K562 (cell line): Measurements from ENCODE around the gene NR2F2. TPM values are rescaled to one million over a fixed set of nuclear protein-coding genes. Genes with fewer than 3 reads are reported as not detected.

Source experiments
- ATF3 ChIP-seq, 2 experiments: fragments of 450-650 bp in 1 of 2; sonication (generic) in 1 of 2; formaldehyde crosslinking in 1 of 2; IDR thresholded peaks in 1 of 2; conservative IDR thresholded peaks in 1 of 2; 2 replicates each; pipeline versions ENCODE4 v1.6.1 to v1.8.1; 2016 to 2023; ENCODE audit warnings: mild to moderate bottlenecking in 2 of 2, moderate library complexity in 2 of 2, inconsistent platforms in 1 of 2, missing genetic modification reagents in 1 of 2
- CEBPG ChIP-seq, 3 experiments: fragments of 200-800 bp in 1 of 3; sonication (Bioruptor generic) in 1 of 3; sonication (generic) in 1 of 3; formaldehyde crosslinking in 1 of 3; IDR thresholded peaks in 2 of 3; conservative IDR thresholded peaks in 1 of 3; 2 replicates each; pipeline versions ENCODE4 v1.6.1 to v1.8.0; 2016 to 2022; ENCODE audit warnings: missing compliant biosample characterization in 2 of 3, missing genetic modification characterization in 2 of 3, mild to moderate bottlenecking in 1 of 3, missing genetic modification reagents in 1 of 3
- DMBX1 ChIP-seq: fragments of 250-450 bp; sonication (Bioruptor Pico); IDR thresholded peaks from 2 replicates; pipeline ENCODE4 v1.8.0; 2022; ENCODE audit warnings: inconsistent platforms, mild to moderate bottlenecking, moderate library complexity, borderline replicate concordance
- GMEB1 ChIP-seq: fragments of 250-450 bp; sonication (Bioruptor Pico); IDR thresholded peaks from 2 replicates; pipeline ENCODE4 v1.4.0; 2020; ENCODE audit warnings: mild to moderate bottlenecking
- KDM1A ChIP-seq, 2 experiments: fragments of 450-650 bp; IDR thresholded peaks; 2 replicates each; pipeline ENCODE4 v1.6.1; 2016; ENCODE audit warnings: mild to moderate bottlenecking in 2 of 2
- MIER1 ChIP-seq: fragments of 450-650 bp; IDR thresholded peaks from 2 replicates; pipeline ENCODE4 v1.6.1; 2016; ENCODE audit warnings: antibody characterized with exemption, mild to moderate bottlenecking, low read depth
- MYC ChIP-seq, 2 experiments: fragments of 250-450 bp in 1 of 2; sonication (Bioruptor Pico) in 1 of 2; IDR thresholded peaks; 2 replicates each; pipeline versions ENCODE4 v1.5.1 to v1.6.1; 2012 to 2021; ENCODE audit warnings: low read depth in 2 of 2, borderline replicate concordance in 1 of 2, improper control_type of control experiment in 1 of 2, low read length in 1 of 2, mild to moderate bottlenecking in 1 of 2, moderate library complexity in 1 of 2
- MYNN ChIP-seq, 2 experiments: sonication (generic); formaldehyde crosslinking in 1 of 2; IDR thresholded peaks; 2 replicates each; pipeline versions ENCODE4 v1.5.0 to v1.6.1; 2016 to 2020; ENCODE audit warnings: antibody characterized with exemption in 1 of 2, missing genetic modification reagents in 1 of 2
- ZNF311 ChIP-seq: fragments of 250-450 bp; sonication (Bioruptor Pico); IDR thresholded peaks from 2 replicates; pipeline ENCODE4 v1.4.0; 2020; ENCODE audit warnings: mild to moderate bottlenecking, moderate library complexity
- polyA plus RNA-seq, 8 experiments: library from polyadenylated mRNA; depleted of rRNA in 4 of 8; stranded (reverse) in 5 of 8; unstranded in 3 of 8; fragments of >200 nt; fragmentation: Nextera tagmentation in 2 of 8; fragmentation: Illumina TruSeq in 1 of 8; extraction: Ambion mirVana in 2 of 8; extraction: Trizol in 1 of 8; gene quantifications; 2 replicates each; pipeline versions ENCODE4 v1.2.1 to v1.2.3, GENCODE V29; 2011 to 2014; ENCODE audit warnings: inconsistent platforms in 1 of 8, missing spikeins in 1 of 8
- total RNA-seq, 7 experiments: library from RNA; depleted of rRNA in 6 of 7; stranded (reverse); fragments of >200 nt in 6 of 7; fragmentation: Illumina TruSeq in 2 of 7; extraction: Trizol in 2 of 7; gene quantifications; 2 replicates each; pipeline versions ENCODE4 v1.2.1 to v1.2.3, GENCODE V29; 2011 to 2021; ENCODE audit warnings: low replicate concordance in 1 of 7

NR2F2 gene
- total and polyA plus RNA-seq, 9 of the 15 experiments (the other 6 are each of a cell fraction or from before 2014, with no cell fraction given) = 6.0 to 51.8 (median 11.1) TPM

GRCh38 chr15:96329403-96329981 lies 1.0 kb upstream of the NR2F2 start (continued):
- TF ChIP-seq GMEB1 (CRISPR knock-in tag) (no peak), DMBX1 (CRISPR knock-in tag) (peak; percentile 58; the same call in 1 of the 2 replicates), ZNF311 (CRISPR knock-in tag) (peak; percentile 48; the same call in 1 of the 2 replicates), MYC (IDR thresholded peaks at IDR 0.05; ENCODE audit: low read depth, low read length) (0 out of 2 replicates have a peak, but pooled peaks have one; percentile 38), MYC (CRISPR knock-in tag; IDR thresholded peaks at IDR 0.05; ENCODE audit: borderline replicate concordance, low read depth) (no peak), KDM1A (IDR thresholded peaks at IDR 0.05) (peak in 1 of 2 experiments; percentile 82; a peak in 2 of 4 replicates), MIER1 (no peak), MYNN (IDR thresholded peaks at IDR 0.05) (no peak), MYNN (CRISPR knock-in tag; IDR thresholded peaks at IDR 0.05) (no peak), ATF3 (IDR thresholded peaks at IDR 0.05) (peak; percentile 49; the same call in 1 of the 2 replicates), ATF3 (CRISPR knock-in tag; conservative IDR thresholded peaks at IDR 0.05) (no peak), CEBPG (CRISPR knock-in tag; IDR thresholded peaks at IDR 0.05) (peak; percentile 77), CEBPG (tag; conservative IDR thresholded peaks at IDR 0.05 in 1 of 2, IDR thresholded peaks at IDR 0.05 in 1 of 2) (peak in 1 of 2 experiments; percentile 53; a peak in 1 of 4 replicates)
